ENCODE measurements around the gene ANKEF1.

- TF ChIP-seq CTCF (IDR thresholded peaks at IDR 0.05) (no peak), POLR2A (IDR thresholded peaks at IDR 0.05) (no peak)
Observed at GRCh38 chr20:9989066-9989724, 45.6 kb upstream of the ANKEF1 start.
